WTC11 (cell line): Measurements from ENCODE around the gene PNMA3. TPM values are rescaled to one million over a fixed set of nuclear protein-coding genes. Genes with fewer than 3 reads are reported as not detected.

Experiments used
- ATAC-seq: fragments of 200-7000 bp; cut with Tn5 transposase; 2 replicates; pipeline ENCODE4 v1.10.0; 2021; ENCODE audit warnings: mild to moderate bottlenecking, moderate library complexity
- CTCF ChIA-PET: fragments of 300-600 bp; sonication (Branson Sonifier 250); formaldehyde crosslinking; loops from one replicate; lab custom pipeline; 2021; ENCODE audit warnings: antibody characterized with exemption; lab: Charles Lee
- POLR2A ChIA-PET: fragments of 350-600 bp; sonication (Branson Sonifier 250); formaldehyde crosslinking; loops from one replicate; lab custom pipeline; 2021; ENCODE audit warnings: antibody characterized with exemption; lab: Charles Lee
- DNase-seq: peaks from one replicate; pipeline ENCODE4 v3.0.0; 2021; ENCODE audit warnings: low spot score
- H3K27ac Mint-ChIP-seq: 2 replicates; pipeline ENCODE4 v1.8.0; 2021; ENCODE audit warnings: mixed read lengths
- H3K27me3 Mint-ChIP-seq: 2 replicates; pipeline ENCODE4 v1.8.0; 2021; ENCODE audit warnings: low read depth, mild to moderate bottlenecking, moderate library complexity, mixed read lengths
- H3K36me3 Mint-ChIP-seq: 2 replicates; pipeline ENCODE4 v1.8.0; 2021; ENCODE audit warnings: mixed read lengths
- H3K4me1 Mint-ChIP-seq: 2 replicates; pipeline ENCODE4 v1.8.0; 2022; ENCODE audit warnings: mixed read lengths
- H3K4me3 Mint-ChIP-seq: 2 replicates; pipeline ENCODE4 v1.8.0; 2021; ENCODE audit warnings: mild to moderate bottlenecking, moderate library complexity, mixed read lengths
- H3K9me3 Mint-ChIP-seq: 2 replicates; pipeline ENCODE4 v1.8.0; 2021; ENCODE audit warnings: mixed read lengths
- CTCF ChIP-seq: fragments of 200-600 bp; IDR thresholded peaks from 2 replicates; pipeline ENCODE4 v1.8.0; 2022; ENCODE audit warnings: antibody characterized with exemption
- EMX1 ChIP-seq: fragments of 250-450 bp; sonication (Bioruptor Pico); IDR thresholded peaks from 2 replicates; pipeline ENCODE4 v1.8.0; 2021; ENCODE audit warnings: mild to moderate bottlenecking
- ETV6 ChIP-seq: sonication (generic); formaldehyde crosslinking; IDR thresholded peaks from 2 replicates; pipeline ENCODE4 v1.8.1; 2022; ENCODE audit warnings: mild to moderate bottlenecking, missing genetic modification reagents
- GRHL2 ChIP-seq: fragments of 250-450 bp; sonication (Bioruptor Pico); IDR thresholded peaks from 2 replicates; pipeline ENCODE4 v1.8.0; 2022; ENCODE audit warnings: mild to moderate bottlenecking, moderate library complexity; ENCODE audit not compliant: insufficient replicate concordance, severe bottlenecking
- GTF2I ChIP-seq: fragments of 250-450 bp; sonication (Bioruptor Pico); conservative IDR thresholded peaks from 2 replicates; pipeline ENCODE4 v1.4.0; 2021; ENCODE audit warnings: mild to moderate bottlenecking
- IRF2 ChIP-seq: sonication (generic); formaldehyde crosslinking; IDR thresholded peaks from 2 replicates; pipeline ENCODE4 v1.8.0; 2022; ENCODE audit warnings: low read depth, missing genetic modification reagents, borderline replicate concordance
- JUN ChIP-seq: sonication (generic); formaldehyde crosslinking; IDR thresholded peaks from 2 replicates; pipeline ENCODE4 v1.8.0; 2023; ENCODE audit warnings: mild to moderate bottlenecking, missing genetic modification reagents
- KAT7 ChIP-seq: sonication (generic); formaldehyde crosslinking; IDR thresholded peaks from 2 replicates; pipeline ENCODE4 v1.8.1; 2023; ENCODE audit warnings: missing genetic modification reagents, mild to moderate bottlenecking, borderline replicate concordance
- MYBL2 ChIP-seq: sonication (generic); formaldehyde crosslinking; IDR thresholded peaks from 2 replicates; pipeline ENCODE4 v1.8.1; 2023; ENCODE audit warnings: mild to moderate bottlenecking, moderate library complexity, missing genetic modification reagents
- NFATC4 ChIP-seq: fragments of 250-450 bp; sonication (Bioruptor Pico); IDR thresholded peaks from 2 replicates; pipeline ENCODE4 v1.9.0; 2021; ENCODE audit warnings: mild to moderate bottlenecking
- RORB ChIP-seq: fragments of 250-450 bp; sonication (Bioruptor Pico); IDR thresholded peaks from 2 replicates; pipeline ENCODE4 v1.9.0; 2021; ENCODE audit warnings: mild to moderate bottlenecking
- ZMAT4 ChIP-seq: fragments of 250-450 bp; sonication (Bioruptor Pico); IDR thresholded peaks from 2 replicates; pipeline ENCODE4 v1.9.0; 2021; ENCODE audit warnings: mild to moderate bottlenecking
- ZNF138 ChIP-seq: sonication (generic); formaldehyde crosslinking; conservative IDR thresholded peaks from 2 replicates; pipeline ENCODE4 v1.8.1; 2022; ENCODE audit warnings: mild to moderate bottlenecking, moderate library complexity, missing genetic modification reagents
- ZNF219 ChIP-seq: sonication (generic); formaldehyde crosslinking; IDR thresholded peaks from 2 replicates; pipeline ENCODE4 v1.8.0; 2023; ENCODE audit warnings: missing genetic modification reagents, mild to moderate bottlenecking, borderline replicate concordance
- ZNF232 ChIP-seq: sonication (generic); formaldehyde crosslinking; IDR thresholded peaks from 2 replicates; pipeline ENCODE4 v1.8.0; 2022; ENCODE audit warnings: mild to moderate bottlenecking, missing genetic modification reagents
- ZNF263 ChIP-seq: sonication (generic); formaldehyde crosslinking; IDR thresholded peaks from 2 replicates; pipeline ENCODE4 v1.8.1; 2022; ENCODE audit warnings: low read depth, mild to moderate bottlenecking, moderate library complexity, missing genetic modification reagents
- ZNF416 ChIP-seq: fragments of 250-450 bp; sonication (Bioruptor Pico); IDR thresholded peaks from 2 replicates; pipeline ENCODE4 v1.9.0; 2021; ENCODE audit warnings: mild to moderate bottlenecking, inconsistent platforms
- ZNF423 ChIP-seq: fragments of 250-450 bp; sonication (Bioruptor Pico); IDR thresholded peaks from 2 replicates; pipeline ENCODE4 v2.1.2; 2022; ENCODE audit warnings: mild to moderate bottlenecking, moderate library complexity
- total RNA-seq: library from RNA; stranded (reverse); gene quantifications from 3 replicates; pipeline ENCODE4 v1.2.3, GENCODE V29; 2021
- TF ChIP-seq, protein P1 (sequence below): sonication (generic); formaldehyde crosslinking; IDR thresholded peaks from 2 replicates; pipeline ENCODE4 v1.8.0; 2022; ENCODE audit warnings: mild to moderate bottlenecking, missing genetic modification reagents
- TF ChIP-seq, protein P2 (sequence below): sonication (generic); formaldehyde crosslinking; IDR thresholded peaks from 2 replicates; pipeline ENCODE4 v1.8.1; 2023; ENCODE audit warnings: mild to moderate bottlenecking, missing genetic modification reagents
- TF ChIP-seq, protein P3 (sequence below): sonication (generic); formaldehyde crosslinking; IDR thresholded peaks from 2 replicates; pipeline ENCODE4 v1.8.1; 2023; ENCODE audit warnings: mild to moderate bottlenecking, missing genetic modification reagents, borderline replicate concordance

PNMA3 gene
- total RNA-seq, 1 experiment from 2014 or later: 3.7 TPM

DNA sequence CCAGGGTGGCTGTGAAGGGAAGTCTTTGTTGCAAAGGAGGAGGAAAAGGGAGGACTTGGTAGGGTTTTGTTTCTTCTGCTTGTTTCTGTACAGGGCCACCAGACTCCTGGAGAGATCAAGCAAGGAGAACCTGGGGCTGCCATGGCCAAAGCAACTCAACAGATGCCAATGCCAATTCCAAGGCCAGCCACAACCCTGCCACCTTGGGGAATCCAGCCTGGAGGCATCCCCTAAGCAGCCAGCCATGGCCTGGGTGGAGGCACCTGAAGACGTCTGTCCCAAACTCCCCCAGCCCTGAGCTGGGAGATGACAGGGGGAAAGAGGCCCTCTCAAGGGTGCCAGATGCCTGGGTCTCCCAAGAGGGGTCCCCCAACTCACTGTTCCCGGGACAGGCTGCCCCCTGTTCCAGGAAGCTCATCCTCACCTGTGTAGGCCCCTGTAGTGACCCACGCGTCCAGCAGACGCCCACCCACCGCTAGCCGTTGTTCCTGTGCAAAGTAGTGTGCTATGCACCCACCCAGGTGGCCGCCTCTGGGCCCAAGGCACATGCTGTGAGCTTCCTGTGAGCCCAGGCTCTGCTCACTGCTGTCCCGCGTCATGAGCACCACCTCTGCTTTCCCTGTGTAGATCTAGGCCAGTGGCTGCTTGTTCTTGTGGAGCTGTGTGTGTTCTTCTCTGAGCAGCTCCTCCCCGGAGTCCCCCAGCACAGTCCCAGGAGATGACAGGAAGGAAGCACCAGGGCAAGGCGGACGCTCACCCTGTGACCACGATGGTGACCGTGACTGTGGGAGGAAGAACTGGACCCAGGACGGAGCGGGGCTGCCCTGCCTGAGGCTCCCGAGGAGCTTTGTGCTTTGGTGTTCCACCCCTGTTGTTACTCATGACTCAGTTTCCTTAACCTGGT, 3.2 kb downstream of the PNMA3 start:
- no peak overlapping the region for H3K4me3 Mint-ChIP-seq
- no peaks in the 10 kb centered on the region for H3K36me3 Mint-ChIP-seq
- no peak overlapping the region for H3K27ac Mint-ChIP-seq
- peaks cover 28% of the 10 kb centered on the region for H3K27me3 Mint-ChIP-seq
- TF ChIP-seq EMX1 (CRISPR knock-in tag) (no peak), JUN (CRISPR knock-in tag) (no peak)
- no peaks in the 10 kb centered on the region for H3K9me3 Mint-ChIP-seq
- DNase-seq (no peak), ATAC-seq (no peak)
- ChIA-PET CTCF (no interaction called here), POLR2A (no interaction called here)
- H3K4me1 Mint-ChIP-seq: peaks cover 8% of the 10 kb centered on the region

GRCh38 chrX:153060095-153060445, 3.8 kb downstream of the PNMA3 start:
- H3K4me1 Mint-ChIP-seq: peaks cover 8% of the 10 kb centered on the region
- CTCF ChIA-PET: no interaction called here
- no peak for DNase-seq
- no peak for ATAC-seq
- H3K9me3 Mint-ChIP-seq: no peaks in the 10 kb centered on the region
- peaks cover 22% of the 10 kb centered on the region for H3K27me3 Mint-ChIP-seq
- no peak overlapping the region for H3K27ac Mint-ChIP-seq
- POLR2A ChIA-PET: no interaction called here
- H3K36me3 Mint-ChIP-seq: no peaks in the 10 kb centered on the region
- no peak for TF ChIP-seq KAT7 (CRISPR knock-in tag)
- no peak for TF ChIP-seq CTCF
- TF ChIP-seq JUN (CRISPR knock-in tag): no peak
- no peak for TF ChIP-seq GRHL2 (CRISPR knock-in tag)
- TF ChIP-seq ETV6: no peak
- TF ChIP-seq ZNF219 (CRISPR knock-in tag): no peak
- TF ChIP-seq ZNF232 (CRISPR knock-in tag): no peak
- no peak overlapping the region for H3K4me3 Mint-ChIP-seq

DNA sequence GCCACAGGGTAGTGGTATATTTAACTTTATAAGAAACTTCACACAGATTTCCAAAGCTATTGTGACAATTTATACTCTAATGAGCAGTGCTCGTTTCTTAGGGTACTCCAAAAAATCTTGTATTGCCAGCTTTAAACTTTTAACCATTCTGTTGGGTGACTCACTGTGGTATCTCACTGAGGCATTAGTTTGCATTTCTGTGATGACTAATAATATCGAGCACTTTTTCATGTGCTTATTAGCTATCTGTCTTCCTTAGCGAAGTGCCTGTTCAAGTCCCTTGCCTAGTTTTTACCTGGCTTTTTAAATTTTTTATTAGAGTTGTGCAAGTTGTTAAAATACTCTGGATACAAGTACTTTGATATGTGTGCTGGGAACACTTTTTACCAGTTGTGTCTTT, 5.5 kb downstream of the PNMA3 start:
- Mint-ChIP-seq H3K4me1 (peaks cover 8% of the 10 kb centered on the region), H3K36me3 (no peaks in the 10 kb centered on the region), H3K27me3 (peaks cover 14% of the 10 kb centered on the region), H3K4me3 (no peak overlapping the region), H3K9me3 (no peaks in the 10 kb centered on the region), H3K27ac (no peak overlapping the region)
- DNase-seq (no peak), ATAC-seq (no peak)
- TF ChIP-seq ZNF263 (no peak), ZNF423 (CRISPR knock-in tag) (no peak), ZNF416 (CRISPR knock-in tag) (no peak), NFATC4 (CRISPR knock-in tag) (no peak), RORB (CRISPR knock-in tag) (no peak), ZNF138 (no peak), GTF2I (CRISPR knock-in tag) (no peak), ZMAT4 (no peak), MYBL2 (no peak), IRF2 (CRISPR knock-in tag) (no peak)
- TF ChIP-seq, protein P1, sequence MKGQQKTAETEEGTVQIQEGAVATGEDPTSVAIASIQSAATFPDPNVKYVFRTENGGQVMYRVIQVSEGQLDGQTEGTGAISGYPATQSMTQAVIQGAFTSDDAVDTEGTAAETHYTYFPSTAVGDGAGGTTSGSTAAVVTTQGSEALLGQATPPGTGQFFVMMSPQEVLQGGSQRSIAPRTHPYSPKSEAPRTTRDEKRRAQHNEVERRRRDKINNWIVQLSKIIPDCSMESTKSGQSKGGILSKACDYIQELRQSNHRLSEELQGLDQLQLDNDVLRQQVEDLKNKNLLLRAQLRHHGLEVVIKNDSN (CRISPR knock-in tag): no peak
- TF ChIP-seq, protein P2, sequence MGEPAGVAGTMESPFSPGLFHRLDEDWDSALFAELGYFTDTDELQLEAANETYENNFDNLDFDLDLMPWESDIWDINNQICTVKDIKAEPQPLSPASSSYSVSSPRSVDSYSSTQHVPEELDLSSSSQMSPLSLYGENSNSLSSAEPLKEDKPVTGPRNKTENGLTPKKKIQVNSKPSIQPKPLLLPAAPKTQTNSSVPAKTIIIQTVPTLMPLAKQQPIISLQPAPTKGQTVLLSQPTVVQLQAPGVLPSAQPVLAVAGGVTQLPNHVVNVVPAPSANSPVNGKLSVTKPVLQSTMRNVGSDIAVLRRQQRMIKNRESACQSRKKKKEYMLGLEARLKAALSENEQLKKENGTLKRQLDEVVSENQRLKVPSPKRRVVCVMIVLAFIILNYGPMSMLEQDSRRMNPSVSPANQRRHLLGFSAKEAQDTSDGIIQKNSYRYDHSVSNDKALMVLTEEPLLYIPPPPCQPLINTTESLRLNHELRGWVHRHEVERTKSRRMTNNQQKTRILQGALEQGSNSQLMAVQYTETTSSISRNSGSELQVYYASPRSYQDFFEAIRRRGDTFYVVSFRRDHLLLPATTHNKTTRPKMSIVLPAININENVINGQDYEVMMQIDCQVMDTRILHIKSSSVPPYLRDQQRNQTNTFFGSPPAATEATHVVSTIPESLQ (CRISPR knock-in tag): no peak
- TF ChIP-seq, protein P3, sequence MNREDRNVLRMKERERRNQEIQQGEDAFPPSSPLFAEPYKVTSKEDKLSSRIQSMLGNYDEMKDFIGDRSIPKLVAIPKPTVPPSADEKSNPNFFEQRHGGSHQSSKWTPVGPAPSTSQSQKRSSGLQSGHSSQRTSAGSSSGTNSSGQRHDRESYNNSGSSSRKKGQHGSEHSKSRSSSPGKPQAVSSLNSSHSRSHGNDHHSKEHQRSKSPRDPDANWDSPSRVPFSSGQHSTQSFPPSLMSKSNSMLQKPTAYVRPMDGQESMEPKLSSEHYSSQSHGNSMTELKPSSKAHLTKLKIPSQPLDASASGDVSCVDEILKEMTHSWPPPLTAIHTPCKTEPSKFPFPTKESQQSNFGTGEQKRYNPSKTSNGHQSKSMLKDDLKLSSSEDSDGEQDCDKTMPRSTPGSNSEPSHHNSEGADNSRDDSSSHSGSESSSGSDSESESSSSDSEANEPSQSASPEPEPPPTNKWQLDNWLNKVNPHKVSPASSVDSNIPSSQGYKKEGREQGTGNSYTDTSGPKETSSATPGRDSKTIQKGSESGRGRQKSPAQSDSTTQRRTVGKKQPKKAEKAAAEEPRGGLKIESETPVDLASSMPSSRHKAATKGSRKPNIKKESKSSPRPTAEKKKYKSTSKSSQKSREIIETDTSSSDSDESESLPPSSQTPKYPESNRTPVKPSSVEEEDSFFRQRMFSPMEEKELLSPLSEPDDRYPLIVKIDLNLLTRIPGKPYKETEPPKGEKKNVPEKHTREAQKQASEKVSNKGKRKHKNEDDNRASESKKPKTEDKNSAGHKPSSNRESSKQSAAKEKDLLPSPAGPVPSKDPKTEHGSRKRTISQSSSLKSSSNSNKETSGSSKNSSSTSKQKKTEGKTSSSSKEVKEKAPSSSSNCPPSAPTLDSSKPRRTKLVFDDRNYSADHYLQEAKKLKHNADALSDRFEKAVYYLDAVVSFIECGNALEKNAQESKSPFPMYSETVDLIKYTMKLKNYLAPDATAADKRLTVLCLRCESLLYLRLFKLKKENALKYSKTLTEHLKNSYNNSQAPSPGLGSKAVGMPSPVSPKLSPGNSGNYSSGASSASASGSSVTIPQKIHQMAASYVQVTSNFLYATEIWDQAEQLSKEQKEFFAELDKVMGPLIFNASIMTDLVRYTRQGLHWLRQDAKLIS (CRISPR knock-in tag): no peak
- POLR2A ChIA-PET: no interaction called here
- CTCF ChIA-PET: no interaction called here
